ENCODE data around the gene LRCOL1. TPM values are rescaled to one million over a fixed set of nuclear protein-coding genes. Genes with fewer than 3 reads are reported as not detected.

LRCOL1 gene
- total and polyA plus RNA-seq, 7 donors = 0.13 to 0.32 TPM; not detected in 5

DNA sequence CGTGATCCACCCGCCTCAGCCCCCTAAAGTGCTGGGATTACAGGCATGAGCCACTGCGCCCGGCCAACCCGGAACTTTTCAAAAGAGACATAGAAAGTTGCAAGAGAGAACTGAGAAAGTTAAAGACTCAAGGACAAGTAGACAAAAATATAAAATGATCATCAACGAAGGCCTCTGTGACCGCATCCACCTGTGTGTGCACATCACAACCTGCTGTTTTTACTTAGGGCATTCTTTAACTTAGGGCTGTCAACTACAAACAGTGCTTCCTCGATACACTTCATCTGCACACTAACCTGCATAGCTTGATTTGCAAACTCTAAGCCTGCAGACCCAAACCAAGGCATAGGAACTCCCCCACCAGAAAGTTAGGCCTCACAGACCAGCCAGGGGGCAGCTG, 23.0 kb upstream of the LRCOL1 start:
- 88 to 96% (median 93%) methylated on average over 8 of the region's 8 CpGs for WGBS, 3 donors
- intact Hi-C loops (cut with DNase I) = no loop called here
- DNase-seq = no peak

DNA sequence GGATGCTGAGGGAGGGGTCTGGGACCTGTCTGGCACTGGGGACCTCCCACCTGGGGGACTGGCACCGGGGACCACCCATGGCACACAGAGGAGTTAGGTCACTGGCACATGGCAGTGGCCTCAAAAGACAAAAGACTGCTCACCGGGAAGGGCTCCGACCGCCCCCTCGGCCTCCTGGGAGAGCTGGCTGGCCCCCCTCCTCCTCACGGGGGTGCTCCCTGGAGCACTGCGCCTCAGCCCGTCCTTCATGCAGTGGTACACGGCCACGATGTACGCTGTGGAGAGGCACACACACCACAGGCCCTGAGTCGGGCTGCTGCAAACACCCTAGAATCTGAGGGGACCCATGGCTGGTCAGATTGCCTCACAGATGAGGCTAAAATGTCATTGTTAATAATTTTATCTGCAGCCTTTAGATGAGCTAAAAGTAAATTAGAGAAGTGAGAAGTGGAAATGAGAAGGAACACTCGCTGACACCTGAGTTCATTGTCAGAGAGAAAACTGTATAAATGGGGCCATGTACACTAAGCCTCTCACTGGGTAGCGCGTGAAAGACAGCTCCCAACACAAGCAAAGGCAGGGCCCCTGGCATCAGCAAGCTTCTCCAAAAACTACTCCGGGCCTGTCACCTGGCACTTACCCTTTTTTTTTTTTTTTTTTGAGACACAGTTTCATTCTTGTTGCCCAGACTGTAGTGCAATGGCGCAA, 22.3 kb upstream of the LRCOL1 start:
- H3K36me3 ChIP-seq (ENCODE audit: insufficient read depth in 1 of 2, low read depth in 1 of 2) = peaks cover 2 to 89% of the 10 kb centered on the region in 2 donors
- 83 to 94% (median 90%) methylated on average over 17 of the region's 17 CpGs for WGBS, 3 donors
- intact Hi-C loops (cut with DNase I) = no loop called here
- ATAC-seq (no peak), DNase-seq (no peak)
- H3K27me3 ChIP-seq (ENCODE audit: insufficient read depth in 3 of 3, low read length in 2 of 3) = no peaks in the 10 kb centered on the region
- H3K4me1 ChIP-seq = no peaks in the 10 kb centered on the region
- no peak overlapping the region for H3K27ac ChIP-seq
- H3K9me3 ChIP-seq = no peaks in the 10 kb centered on the region
- no peak overlapping the region for H3K4me3 ChIP-seq
- TF ChIP-seq, protein P1, sequence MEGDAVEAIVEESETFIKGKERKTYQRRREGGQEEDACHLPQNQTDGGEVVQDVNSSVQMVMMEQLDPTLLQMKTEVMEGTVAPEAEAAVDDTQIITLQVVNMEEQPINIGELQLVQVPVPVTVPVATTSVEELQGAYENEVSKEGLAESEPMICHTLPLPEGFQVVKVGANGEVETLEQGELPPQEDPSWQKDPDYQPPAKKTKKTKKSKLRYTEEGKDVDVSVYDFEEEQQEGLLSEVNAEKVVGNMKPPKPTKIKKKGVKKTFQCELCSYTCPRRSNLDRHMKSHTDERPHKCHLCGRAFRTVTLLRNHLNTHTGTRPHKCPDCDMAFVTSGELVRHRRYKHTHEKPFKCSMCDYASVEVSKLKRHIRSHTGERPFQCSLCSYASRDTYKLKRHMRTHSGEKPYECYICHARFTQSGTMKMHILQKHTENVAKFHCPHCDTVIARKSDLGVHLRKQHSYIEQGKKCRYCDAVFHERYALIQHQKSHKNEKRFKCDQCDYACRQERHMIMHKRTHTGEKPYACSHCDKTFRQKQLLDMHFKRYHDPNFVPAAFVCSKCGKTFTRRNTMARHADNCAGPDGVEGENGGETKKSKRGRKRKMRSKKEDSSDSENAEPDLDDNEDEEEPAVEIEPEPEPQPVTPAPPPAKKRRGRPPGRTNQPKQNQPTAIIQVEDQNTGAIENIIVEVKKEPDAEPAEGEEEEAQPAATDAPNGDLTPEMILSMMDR (IDR thresholded peaks at IDR 0.05) = no peak

More for the DNA sequence above, 23.0 kb upstream of the LRCOL1 start:
- Histone ChIP-seq H3K36me3 (ENCODE audit: insufficient read depth in 1 of 2, low read depth in 1 of 2) (peaks cover 2 to 95% of the 10 kb centered on the region in 2 donors), H3K27ac (no peak overlapping the region), H3K27me3 (ENCODE audit: insufficient read depth in 3 of 3, low read length in 2 of 3) (no peaks in the 10 kb centered on the region), H3K4me3 (no peak overlapping the region), H3K9me3 (no peaks in the 10 kb centered on the region), H3K4me1 (no peaks in the 10 kb centered on the region)
- TF ChIP-seq, protein P1 (IDR thresholded peaks at IDR 0.05) = no peak
- no peak for ATAC-seq

DNA sequence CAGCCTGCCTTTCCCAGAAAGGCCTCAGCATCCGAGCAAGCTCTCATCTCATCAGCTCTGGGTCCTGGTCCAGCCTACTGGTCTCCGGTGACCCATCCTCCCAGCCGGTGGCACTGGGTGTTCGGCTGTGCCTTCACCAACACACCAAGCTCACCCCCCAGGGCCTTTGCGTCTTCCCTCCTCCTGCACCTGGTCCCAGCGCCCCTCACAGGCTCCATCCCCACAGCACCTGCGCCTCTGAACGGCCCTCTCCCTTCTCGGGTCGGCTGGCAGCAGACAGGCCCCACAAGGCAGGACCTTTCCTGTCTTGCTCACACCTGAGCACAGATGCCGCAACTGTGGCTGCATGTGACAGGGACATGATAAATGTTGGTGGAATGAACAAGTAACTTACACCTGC, 21.3 kb upstream of the LRCOL1 start:
- Histone ChIP-seq H3K4me1 (no peaks in the 10 kb centered on the region), H3K9me3 (no peaks in the 10 kb centered on the region), H3K27me3 (ENCODE audit: insufficient read depth in 3 of 3, low read length in 2 of 3) (no peaks in the 10 kb centered on the region), H3K27ac (no peak overlapping the region), H3K4me3 (no peak overlapping the region), H3K36me3 (ENCODE audit: insufficient read depth in 1 of 2, low read depth in 1 of 2) (peaks cover 2 to 79% of the 10 kb centered on the region in 2 donors)
- TF ChIP-seq, protein P1 (IDR thresholded peaks at IDR 0.05) = no peak
- no peak for DNase-seq
- intact Hi-C loops (cut with DNase I) = no loop called here
- ATAC-seq = no peak
- 91 to 96% (median 93%) methylated on average over 11 of the region's 11 CpGs for WGBS, 3 donors

DNA sequence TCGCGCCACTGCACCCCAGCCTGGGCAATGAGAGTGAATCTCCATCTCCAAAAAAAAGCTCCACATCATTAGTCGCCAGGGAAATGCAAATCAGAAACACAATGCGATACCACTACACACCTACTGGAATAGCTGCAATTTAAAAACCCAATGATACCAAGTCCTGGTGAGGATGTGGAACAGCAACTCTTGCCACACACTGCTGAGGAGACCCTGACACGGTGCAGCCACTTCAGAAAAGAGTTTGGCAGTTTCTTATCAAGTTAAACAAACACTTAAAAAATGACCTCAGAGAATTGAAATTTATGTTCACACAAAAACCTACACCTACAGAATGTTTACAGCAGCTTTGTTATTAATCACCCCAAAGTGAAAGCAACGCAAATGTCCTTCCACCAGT, 20.3 kb upstream of the LRCOL1 start:
- no peak for ATAC-seq
- Histone ChIP-seq H3K36me3 (ENCODE audit: insufficient read depth in 1 of 2, low read depth in 1 of 2) (peaks cover 2 to 75% of the 10 kb centered on the region in 2 donors), H3K27ac (no peak overlapping the region), H3K4me1 (no peaks in the 10 kb centered on the region), H3K9me3 (no peaks in the 10 kb centered on the region), H3K27me3 (ENCODE audit: insufficient read depth in 3 of 3, low read length in 2 of 3) (no peaks in the 10 kb centered on the region), H3K4me3 (no peak overlapping the region)
- TF ChIP-seq, protein P1 (IDR thresholded peaks at IDR 0.05) = no peak
- 97 to 99% (median 98%) methylated on average over 6 of the region's 6 CpGs for WGBS, 3 donors
- intact Hi-C loops (cut with DNase I) = no loop called here
- no peak for DNase-seq

DNA sequence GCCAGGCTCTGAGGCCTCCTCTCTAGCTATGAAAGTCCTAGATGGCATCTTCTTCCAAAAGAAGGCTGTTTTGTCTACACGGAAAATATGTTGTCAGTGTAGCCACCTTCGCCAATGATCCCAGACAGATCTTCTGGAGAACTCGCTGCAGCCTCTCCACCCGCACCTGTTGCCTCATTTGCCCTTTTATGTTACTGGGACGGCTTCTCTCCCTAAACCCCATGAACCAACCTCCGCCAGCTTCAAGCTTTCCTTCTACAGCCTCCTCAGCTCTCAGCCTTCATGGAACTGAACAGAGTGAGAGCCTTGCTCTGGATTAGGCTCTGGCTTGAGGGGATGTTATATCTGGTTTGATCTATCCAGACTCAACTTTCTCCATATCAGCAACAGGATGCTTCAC, 18.9 kb upstream of the LRCOL1 start:
- intact Hi-C loops (cut with DNase I) = no loop called here

More for the DNA sequence above, 18.9 kb upstream of the LRCOL1 start:
- DNase-seq (no peak), ATAC-seq (no peak)
- H3K36me3 ChIP-seq (ENCODE audit: insufficient read depth in 1 of 2, low read depth in 1 of 2) = peaks cover 2 to 75% of the 10 kb centered on the region in 2 donors
- 93 to 96% (median 96%) methylated on average over 6 of the region's 6 CpGs for WGBS, 3 donors
- H3K4me3 ChIP-seq = no peak overlapping the region
- H3K27ac ChIP-seq = no peak overlapping the region
- no peaks in the 10 kb centered on the region for H3K9me3 ChIP-seq
- H3K27me3 ChIP-seq (ENCODE audit: insufficient read depth in 3 of 3, low read length in 2 of 3) = no peaks in the 10 kb centered on the region
- TF ChIP-seq, protein P1 (IDR thresholded peaks at IDR 0.05) = no peak
- H3K4me1 ChIP-seq = no peaks in the 10 kb centered on the region
